ENCODE measurements around the gene ARHGAP10. TPM values are rescaled to one million over a fixed set of nuclear protein-coding genes. Genes with fewer than 3 reads are reported as not detected.

ARHGAP10 gene
- total RNA-seq, 1 donor from 2014 or later = 28.0 TPM

DNA sequence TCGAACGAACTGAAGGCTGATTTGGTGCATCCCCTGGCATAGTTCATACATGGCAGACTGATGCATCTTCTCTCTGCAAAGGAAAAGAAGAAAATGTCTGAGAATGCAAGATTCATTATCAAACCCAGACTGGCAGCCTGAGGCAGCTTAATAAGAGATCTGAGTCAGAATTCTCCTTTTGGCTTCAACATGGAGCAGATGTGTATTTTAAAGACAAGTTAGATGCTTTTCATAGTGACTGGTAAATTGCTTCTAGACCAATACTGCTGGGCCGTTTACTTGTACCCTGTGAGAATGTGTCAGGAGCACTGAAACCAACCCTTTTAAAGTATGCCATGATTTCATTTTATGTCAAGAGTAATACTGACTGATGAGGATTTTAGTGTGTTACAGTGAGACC lies 388.3 kb downstream of the ARHGAP10 start:
- Histone ChIP-seq H3K4me1 (ENCODE audit: insufficient read depth, low read length) (no peaks in the 10 kb centered on the region), H4K20me1 (ENCODE audit: insufficient read depth, low read length) (no peaks in the 10 kb centered on the region), H3K4me2 (ENCODE audit: low read length) (no peak overlapping the region), H3K4me3 (ENCODE audit: insufficient read depth, low read depth, low read length) (no peak overlapping the region), H2AFZ (ENCODE audit: low read depth, low read length) (no peak overlapping the region), H3K9me3 (ENCODE audit: insufficient read depth, low read depth, low read length) (peaks cover 8% of the 10 kb centered on the region), H3K27ac (ENCODE audit: low read depth, low read length) (no peak overlapping the region), H3K9ac (ENCODE audit: low read length) (no peak overlapping the region), H3K27me3 (ENCODE audit: insufficient read depth, low read length) (no peaks in the 10 kb centered on the region), H3K79me2 (ENCODE audit: insufficient read depth, low read length) (no peaks in the 10 kb centered on the region), H3K36me3 (ENCODE audit: insufficient read depth, low read length) (no peaks in the 10 kb centered on the region)
- H3K4me1 Mint-ChIP-seq (ENCODE audit: low read depth, unreplicated experiment) = peaks cover 3% of the 10 kb centered on the region
- DNase-seq (ENCODE audit: low read depth) (no peak), FAIRE-seq (no peak)
- H3K36me3 Mint-ChIP-seq (ENCODE audit: low read depth, unreplicated experiment) = peaks cover 5% of the 10 kb centered on the region
- H3K27ac Mint-ChIP-seq (ENCODE audit: unreplicated experiment) = no peak overlapping the region
- H3K9me3 Mint-ChIP-seq (ENCODE audit: unreplicated experiment) = peaks cover 23% of the 10 kb centered on the region
- peaks cover 2% of the 10 kb centered on the region for H3K27me3 Mint-ChIP-seq (ENCODE audit: low read depth, unreplicated experiment)
- TF ChIP-seq EZH2 (IDR thresholded peaks at IDR 0.05; ENCODE audit: insufficient read depth, low read length) = no peak
- TF ChIP-seq, protein P1, sequence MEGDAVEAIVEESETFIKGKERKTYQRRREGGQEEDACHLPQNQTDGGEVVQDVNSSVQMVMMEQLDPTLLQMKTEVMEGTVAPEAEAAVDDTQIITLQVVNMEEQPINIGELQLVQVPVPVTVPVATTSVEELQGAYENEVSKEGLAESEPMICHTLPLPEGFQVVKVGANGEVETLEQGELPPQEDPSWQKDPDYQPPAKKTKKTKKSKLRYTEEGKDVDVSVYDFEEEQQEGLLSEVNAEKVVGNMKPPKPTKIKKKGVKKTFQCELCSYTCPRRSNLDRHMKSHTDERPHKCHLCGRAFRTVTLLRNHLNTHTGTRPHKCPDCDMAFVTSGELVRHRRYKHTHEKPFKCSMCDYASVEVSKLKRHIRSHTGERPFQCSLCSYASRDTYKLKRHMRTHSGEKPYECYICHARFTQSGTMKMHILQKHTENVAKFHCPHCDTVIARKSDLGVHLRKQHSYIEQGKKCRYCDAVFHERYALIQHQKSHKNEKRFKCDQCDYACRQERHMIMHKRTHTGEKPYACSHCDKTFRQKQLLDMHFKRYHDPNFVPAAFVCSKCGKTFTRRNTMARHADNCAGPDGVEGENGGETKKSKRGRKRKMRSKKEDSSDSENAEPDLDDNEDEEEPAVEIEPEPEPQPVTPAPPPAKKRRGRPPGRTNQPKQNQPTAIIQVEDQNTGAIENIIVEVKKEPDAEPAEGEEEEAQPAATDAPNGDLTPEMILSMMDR (IDR thresholded peaks at IDR 0.05; ENCODE audit: insufficient read depth, low read depth, low read length) = no peak
- no peak overlapping the region for H3K4me3 Mint-ChIP-seq (ENCODE audit: unreplicated experiment)

Small RNA genes lying within 50 kb of the gene (microRNA-seq; reads per million reads assigned to microRNA genes)
- gene MIR4799 = 3.6 reads per million, percentile 11 among the genes with 10 or more reads in this experiment

Other genes starting within 250 kb of the ARHGAP10 start
- gene TMEM184C, start 114.7 kb upstream of the ARHGAP10 start, total RNA-seq = 40.8 and 42.3 TPM in 2 replicates
- gene PRMT9, start 47.9 kb upstream of the ARHGAP10 start, total RNA-seq = 8.4 and 9.0 TPM in 2 replicates

All from astrocyte (in vitro differentiated cells and primary cell).